Parathyroid adenoma (tissue), 2 donors: ENCODE data around the gene CRHR2.
"Not testable (repeated sequence)": the region's sequence is repeated elsewhere in the genome, so short reads cannot be mapped to it uniquely, and the experiment has no call there.

Source experiments
- H2AFZ ChIP-seq: fragments of 300-600 bp; sonication (generic); one replicate; pipeline ENCODE4 v1.7.0; 2017; ENCODE audit warnings: antibody characterized with exemption, mild to moderate bottlenecking
- H3K27ac ChIP-seq: fragments of 300-600 bp; sonication (generic); one replicate; pipeline ENCODE4 v1.7.0; 2017
- H3K27me3 ChIP-seq: fragments of 300-600 bp; sonication (generic); one replicate; pipeline ENCODE4 v1.7.0; 2017; ENCODE audit warnings: low read length; ENCODE audit not compliant: control insufficient read depth, insufficient read depth
- H3K36me3 ChIP-seq: fragments of 300-600 bp; sonication (generic); one replicate; pipeline ENCODE4 v1.7.0; 2017; ENCODE audit warnings: low read length; ENCODE audit not compliant: control insufficient read depth, insufficient read depth
- H3K4me1 ChIP-seq: fragments of 300-600 bp; sonication (generic); one replicate; pipeline ENCODE4 v1.7.0; 2017; ENCODE audit warnings: control low read depth
- H3K4me2 ChIP-seq: fragments of 300-600 bp; sonication (generic); one replicate; pipeline ENCODE4 v1.7.0; 2017; ENCODE audit warnings: low read length
- H3K4me3 ChIP-seq: fragments of 300-600 bp; sonication (generic); one replicate; pipeline ENCODE4 v1.7.0; 2017; ENCODE audit warnings: low read depth, low read length
- H3K79me2 ChIP-seq: fragments of 300-600 bp; sonication (generic); one replicate; pipeline ENCODE4 v1.7.0; 2017; ENCODE audit warnings: control low read depth
- H3K9ac ChIP-seq: fragments of 300-600 bp; sonication (generic); one replicate; pipeline ENCODE4 v1.7.0; 2017; ENCODE audit warnings: mild to moderate bottlenecking
- H3K9me3 ChIP-seq: fragments of 300-600 bp; sonication (generic); one replicate; pipeline ENCODE4 v1.7.0; 2017; ENCODE audit warnings: low read length; ENCODE audit not compliant: control insufficient read depth
- TF ChIP-seq, protein P1 (sequence below): fragments of 300-600 bp; sonication (generic); IDR thresholded peaks from one replicate; pipeline ENCODE4 v1.7.0; 2017; ENCODE audit warnings: antibody characterized with exemption, mild to moderate bottlenecking
- donor health status: primary hyperparathyroidism.

CRHR2 gene

DNA sequence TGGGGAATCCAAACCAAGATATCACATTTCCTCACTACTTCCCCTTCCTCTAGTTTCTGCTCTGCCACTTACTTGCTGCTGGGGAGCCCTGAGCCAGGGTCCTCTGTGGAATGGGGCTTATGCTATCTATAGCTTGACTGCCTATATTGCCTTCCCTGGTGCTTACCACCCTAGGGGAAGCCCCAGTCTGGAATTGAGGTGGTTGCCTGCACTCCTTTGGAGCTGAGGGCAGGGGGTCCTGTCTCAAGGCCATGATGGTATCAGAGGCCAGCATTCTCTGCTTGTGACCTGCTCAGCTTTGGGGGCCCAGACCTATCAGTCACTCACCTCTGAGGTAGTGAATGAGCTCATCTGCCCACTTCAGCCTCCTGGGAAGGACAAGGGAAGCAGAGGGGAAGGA lies 40.4 kb upstream of the CRHR2 start:
- Histone ChIP-seq H3K9ac (no peak overlapping the region), H3K4me3 (no peak overlapping the region), H2AFZ (no peak overlapping the region), H3K27me3 (no peaks in the 10 kb centered on the region), H3K9me3 (no peaks in the 10 kb centered on the region), H3K79me2 (no peaks in the 10 kb centered on the region), H3K27ac (no peak overlapping the region), H3K4me2 (no peak overlapping the region), H3K4me1 (no peaks in the 10 kb centered on the region), H3K36me3 (no peaks in the 10 kb centered on the region)
- TF ChIP-seq, protein P1, sequence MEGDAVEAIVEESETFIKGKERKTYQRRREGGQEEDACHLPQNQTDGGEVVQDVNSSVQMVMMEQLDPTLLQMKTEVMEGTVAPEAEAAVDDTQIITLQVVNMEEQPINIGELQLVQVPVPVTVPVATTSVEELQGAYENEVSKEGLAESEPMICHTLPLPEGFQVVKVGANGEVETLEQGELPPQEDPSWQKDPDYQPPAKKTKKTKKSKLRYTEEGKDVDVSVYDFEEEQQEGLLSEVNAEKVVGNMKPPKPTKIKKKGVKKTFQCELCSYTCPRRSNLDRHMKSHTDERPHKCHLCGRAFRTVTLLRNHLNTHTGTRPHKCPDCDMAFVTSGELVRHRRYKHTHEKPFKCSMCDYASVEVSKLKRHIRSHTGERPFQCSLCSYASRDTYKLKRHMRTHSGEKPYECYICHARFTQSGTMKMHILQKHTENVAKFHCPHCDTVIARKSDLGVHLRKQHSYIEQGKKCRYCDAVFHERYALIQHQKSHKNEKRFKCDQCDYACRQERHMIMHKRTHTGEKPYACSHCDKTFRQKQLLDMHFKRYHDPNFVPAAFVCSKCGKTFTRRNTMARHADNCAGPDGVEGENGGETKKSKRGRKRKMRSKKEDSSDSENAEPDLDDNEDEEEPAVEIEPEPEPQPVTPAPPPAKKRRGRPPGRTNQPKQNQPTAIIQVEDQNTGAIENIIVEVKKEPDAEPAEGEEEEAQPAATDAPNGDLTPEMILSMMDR: no peak

DNA sequence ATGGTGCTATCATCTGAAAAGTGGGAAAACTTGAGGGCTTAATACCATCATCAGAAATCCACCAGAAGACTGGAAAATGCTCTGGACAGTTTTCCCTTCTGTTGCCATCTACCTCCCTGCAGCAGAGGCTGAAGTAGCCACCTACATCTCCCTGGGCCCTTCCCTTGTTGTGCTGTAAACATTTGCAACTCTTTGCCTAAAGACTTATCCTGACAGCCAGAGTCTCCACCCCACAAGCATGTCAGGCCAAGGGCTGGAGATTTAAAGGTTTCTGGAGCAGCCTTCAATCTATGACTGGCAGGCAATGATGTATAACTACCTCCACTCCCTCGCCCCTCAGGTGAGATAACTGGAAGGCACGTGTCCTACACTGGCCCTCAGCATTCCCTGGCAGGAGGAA lies 39.9 kb upstream of the CRHR2 start:
- Histone ChIP-seq H3K9me3 (no peaks in the 10 kb centered on the region), H3K9ac (no peak overlapping the region), H2AFZ (no peak overlapping the region), H3K4me1 (no peaks in the 10 kb centered on the region), H3K27me3 (no peaks in the 10 kb centered on the region), H3K79me2 (no peaks in the 10 kb centered on the region), H3K36me3 (no peaks in the 10 kb centered on the region), H3K4me3 (no peak overlapping the region), H3K4me2 (no peak overlapping the region), H3K27ac (no peak overlapping the region)
- TF ChIP-seq, protein P1: no peak

DNA sequence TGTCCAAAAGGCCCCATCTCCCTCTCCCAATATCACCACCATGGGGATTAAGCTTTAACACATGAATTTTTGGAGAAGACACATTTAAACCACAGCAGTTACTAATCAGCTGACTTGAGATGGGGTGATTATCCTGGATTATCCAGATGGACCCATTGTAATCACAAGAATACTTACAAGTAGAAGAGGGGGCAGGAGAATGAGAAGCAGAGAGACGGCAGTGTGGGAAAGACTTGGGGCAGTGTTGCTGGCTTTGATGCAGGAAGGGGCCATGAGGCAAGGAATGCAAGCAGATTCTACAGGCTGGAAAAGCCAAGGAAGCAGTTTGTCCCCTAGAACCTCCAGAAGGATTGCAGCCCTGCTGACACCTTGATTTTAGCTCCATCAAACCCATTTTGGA lies 39.0 kb upstream of the CRHR2 start:
- H3K79me2 ChIP-seq: no peaks in the 10 kb centered on the region
- no peak overlapping the region for H2AFZ ChIP-seq
- no peaks in the 10 kb centered on the region for H3K9me3 ChIP-seq
- TF ChIP-seq, protein P1: no peak
- no peaks in the 10 kb centered on the region for H3K27me3 ChIP-seq
- no peak overlapping the region for H3K27ac ChIP-seq
- H3K9ac ChIP-seq: no peak overlapping the region
- H3K4me2 ChIP-seq: no peak overlapping the region
- H3K36me3 ChIP-seq: no peaks in the 10 kb centered on the region
- no peaks in the 10 kb centered on the region for H3K4me1 ChIP-seq
- no peak overlapping the region for H3K4me3 ChIP-seq

DNA sequence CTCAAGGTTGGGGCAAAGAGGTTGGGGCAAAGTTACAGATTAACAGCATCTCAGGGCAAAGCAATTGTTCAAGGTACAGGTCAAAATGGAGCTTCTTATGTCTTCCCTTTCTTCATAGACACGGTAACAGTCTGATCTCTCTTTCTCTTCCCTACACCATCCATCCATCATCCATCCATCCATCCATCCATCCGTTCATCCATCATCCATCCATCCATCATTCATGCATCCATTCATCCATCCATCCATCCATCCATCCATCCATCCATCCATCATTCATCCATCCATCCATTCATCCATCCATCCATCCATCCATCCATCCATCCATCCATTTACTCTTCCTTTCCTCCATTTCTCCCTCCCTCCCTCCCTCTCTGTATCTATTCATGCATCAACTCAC lies 37.2 kb upstream of the CRHR2 start:
- not testable (repeated sequence) for H3K27me3 ChIP-seq, H3K79me2 ChIP-seq, H3K36me3 ChIP-seq, H3K4me3 ChIP-seq, H3K9ac ChIP-seq, H3K9me3 ChIP-seq, H3K27ac ChIP-seq, H3K4me1 ChIP-seq, H3K4me2 ChIP-seq, H2AFZ ChIP-seq

DNA sequence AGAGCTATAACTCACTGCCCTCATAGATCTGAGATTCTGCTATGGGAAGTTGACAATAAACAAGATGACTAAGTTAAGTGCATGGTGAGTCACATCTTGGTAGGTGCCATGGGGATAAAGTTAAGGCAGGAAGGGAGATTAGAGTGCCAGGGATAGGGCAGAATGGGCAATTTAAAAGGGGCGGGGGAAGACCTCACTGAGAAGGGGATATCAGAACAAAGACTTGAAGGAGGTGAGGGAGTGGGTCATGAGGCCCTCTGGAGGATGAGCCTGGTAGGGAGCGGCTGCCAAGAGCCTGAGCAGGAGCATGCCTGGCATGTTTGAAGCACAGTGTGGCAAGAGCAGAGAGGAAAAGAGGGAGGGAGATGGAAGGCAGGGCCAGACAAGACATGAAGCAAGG lies 34.9 kb upstream of the CRHR2 start:
- Histone ChIP-seq H3K27ac (no peak overlapping the region), H3K9me3 (no peaks in the 10 kb centered on the region), H3K79me2 (no peaks in the 10 kb centered on the region), H3K4me1 (no peaks in the 10 kb centered on the region), H3K4me2 (no peak overlapping the region), H3K36me3 (no peaks in the 10 kb centered on the region), H3K9ac (no peak overlapping the region), H2AFZ (no peak overlapping the region), H3K4me3 (no peak overlapping the region), H3K27me3 (no peaks in the 10 kb centered on the region)
- TF ChIP-seq, protein P1: no peak
